HG03575 (cell line): ENCODE data around the gene STEEP1.
"Not testable (repeated sequence)": the region's sequence is repeated elsewhere in the genome, so short reads cannot be mapped to it uniquely, and the experiment has no call there.

Experiments used
- ATAC-seq: cut with Tn5 transposase; IDR thresholded peaks from one replicate; pipeline ENCODE4 v1.9.1; 2021; ENCODE audit not compliant: unreplicated experiment, insufficient number of reproducible peaks, low FRiP score; ENCODE audit errors: extremely low read depth

Gene STEEP1

DNA sequence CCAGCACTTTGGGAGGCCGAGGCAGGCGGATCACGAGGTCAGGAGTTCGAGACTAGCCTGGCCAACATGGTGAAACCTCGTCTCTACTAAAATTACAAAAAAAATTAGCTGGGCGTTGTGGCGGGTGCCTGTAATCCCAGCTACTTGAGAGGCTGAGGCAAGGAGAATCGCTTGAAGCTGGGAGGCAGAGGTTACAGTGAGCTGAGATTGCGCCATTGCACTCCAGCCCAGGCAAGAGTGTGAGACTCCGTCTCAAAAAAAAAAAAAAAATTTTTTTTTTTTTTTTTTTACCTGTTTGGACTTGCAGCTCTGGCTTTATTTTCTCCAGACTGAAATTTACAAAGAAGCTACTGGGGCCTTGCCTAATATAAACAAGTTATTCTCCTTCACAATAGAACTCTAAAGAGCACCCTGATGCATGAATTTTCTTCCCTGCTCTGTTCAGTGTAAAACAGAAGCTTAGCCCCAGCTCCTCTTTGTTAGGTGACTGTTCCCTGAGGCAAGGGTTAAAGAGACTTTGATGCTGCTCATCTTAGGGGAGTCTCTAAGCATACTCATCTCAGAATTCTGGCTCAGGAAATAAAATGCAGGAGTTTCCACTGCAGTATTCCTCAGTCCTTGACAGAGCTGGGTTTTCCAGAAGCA is 71.2 kb downstream of the STEEP1 start:
- ATAC-seq, result not testable (repeated sequence)

DNA sequence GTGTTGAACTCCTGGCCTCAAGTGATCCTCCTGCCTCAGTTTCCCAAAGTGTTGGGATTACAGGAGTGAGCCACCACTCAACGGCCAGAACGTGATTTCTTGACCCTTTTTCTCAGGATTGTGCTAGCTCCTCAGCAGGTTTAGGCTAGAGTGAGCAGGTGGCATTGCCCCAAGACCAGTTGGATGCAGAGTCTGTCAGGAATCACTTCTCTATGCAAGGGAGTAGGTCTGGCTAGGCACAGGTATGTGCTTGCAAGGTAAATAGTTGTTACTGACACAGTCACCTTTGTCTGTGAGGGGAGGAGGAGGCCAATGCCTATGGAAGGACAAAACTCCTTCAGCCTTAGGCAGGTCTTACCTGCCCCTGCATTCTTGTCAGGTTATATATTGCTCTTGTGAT is 72.7 kb downstream of the STEEP1 start:
- no peak for ATAC-seq

GRCh38 chrX:119489212-119490074 is 75.8 kb downstream of the STEEP1 start:
- ATAC-seq, result no peak

DNA sequence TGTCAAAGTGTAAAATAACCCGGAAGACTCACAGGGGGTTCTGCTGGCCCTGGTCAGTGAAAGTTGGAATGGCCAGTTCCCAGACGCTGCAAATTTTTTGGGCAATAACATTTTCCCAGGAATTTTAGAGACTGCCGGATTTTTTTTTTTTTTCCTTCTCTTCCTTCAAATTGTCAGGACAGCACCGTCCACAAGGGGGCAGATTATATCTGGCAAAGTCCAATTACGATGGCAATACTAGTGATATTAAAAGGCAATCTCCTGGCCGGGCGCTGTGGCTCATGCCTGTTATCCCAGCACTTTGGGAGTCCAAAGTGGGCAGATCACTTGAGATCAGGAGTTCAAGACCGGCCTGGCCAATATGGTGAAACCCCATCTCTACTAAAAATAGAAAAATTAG is 76.5 kb downstream of the STEEP1 start:
- ATAC-seq, result no peak
